AG04449 (cell line): ENCODE measurements around the gene CDH8.

Experiments
- CTCF ChIA-PET: fragments of 350-600 bp; formaldehyde crosslinking; extraction: SDS; loops from one replicate; lab custom pipeline; 2021; ENCODE audit warnings: antibody characterized with exemption; lab: Yijun Ruan, JAX
- POLR2A ChIA-PET: fragments of 400-600, 350-600 bp; formaldehyde crosslinking; extraction: SDS; loops from one replicate; lab custom pipeline; 2020; ENCODE audit warnings: antibody characterized with exemption, inconsistent platforms; lab: Yijun Ruan, JAX
- DNase-seq: peaks from one replicate; pipeline ENCODE4 v3.0.0-alpha.2; 2010; ENCODE audit warnings: low read depth, low spot score
- H3K4me3 ChIP-seq: 2 replicates; pipeline ENCODE4 v1.5.1; 2011; ENCODE audit warnings: low read depth, mild to moderate bottlenecking, control low read depth, low read length
- TF ChIP-seq, protein P1 (sequence below): IDR thresholded peaks from one replicate; pipeline ENCODE4 v1.5.1; 2011; ENCODE audit warnings: mild to moderate bottlenecking, moderate library complexity, low read length, control low read depth, inconsistent platforms; ENCODE audit not compliant: insufficient read depth; ENCODE audit errors: missing control alignments

Gene CDH8

DNA sequence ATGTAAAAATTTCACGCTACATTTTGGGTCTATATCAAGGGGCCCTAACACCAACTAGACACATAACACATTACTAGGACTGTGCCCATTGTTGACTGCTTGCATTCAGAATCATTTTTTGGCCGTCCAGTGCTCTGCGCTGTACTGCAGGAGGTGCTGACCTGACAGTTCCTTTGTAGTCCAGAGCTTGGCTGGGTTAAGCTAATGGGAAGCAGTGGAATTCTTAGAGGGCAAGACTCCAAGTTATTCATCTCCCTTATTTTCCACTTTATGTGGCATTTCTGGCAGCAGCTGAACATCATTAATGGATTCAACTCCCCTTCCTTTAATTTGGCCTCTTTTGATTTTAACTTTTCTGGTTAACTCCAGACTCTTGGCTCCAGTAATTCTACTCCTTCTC is 351.7 kb downstream of the CDH8 start:
- POLR2A ChIA-PET = no interaction called here
- CTCF ChIA-PET = no interaction called here
- H3K4me3 ChIP-seq = no peak overlapping the region
- no peak for DNase-seq
- TF ChIP-seq, protein P1, sequence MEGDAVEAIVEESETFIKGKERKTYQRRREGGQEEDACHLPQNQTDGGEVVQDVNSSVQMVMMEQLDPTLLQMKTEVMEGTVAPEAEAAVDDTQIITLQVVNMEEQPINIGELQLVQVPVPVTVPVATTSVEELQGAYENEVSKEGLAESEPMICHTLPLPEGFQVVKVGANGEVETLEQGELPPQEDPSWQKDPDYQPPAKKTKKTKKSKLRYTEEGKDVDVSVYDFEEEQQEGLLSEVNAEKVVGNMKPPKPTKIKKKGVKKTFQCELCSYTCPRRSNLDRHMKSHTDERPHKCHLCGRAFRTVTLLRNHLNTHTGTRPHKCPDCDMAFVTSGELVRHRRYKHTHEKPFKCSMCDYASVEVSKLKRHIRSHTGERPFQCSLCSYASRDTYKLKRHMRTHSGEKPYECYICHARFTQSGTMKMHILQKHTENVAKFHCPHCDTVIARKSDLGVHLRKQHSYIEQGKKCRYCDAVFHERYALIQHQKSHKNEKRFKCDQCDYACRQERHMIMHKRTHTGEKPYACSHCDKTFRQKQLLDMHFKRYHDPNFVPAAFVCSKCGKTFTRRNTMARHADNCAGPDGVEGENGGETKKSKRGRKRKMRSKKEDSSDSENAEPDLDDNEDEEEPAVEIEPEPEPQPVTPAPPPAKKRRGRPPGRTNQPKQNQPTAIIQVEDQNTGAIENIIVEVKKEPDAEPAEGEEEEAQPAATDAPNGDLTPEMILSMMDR = no peak

DNA sequence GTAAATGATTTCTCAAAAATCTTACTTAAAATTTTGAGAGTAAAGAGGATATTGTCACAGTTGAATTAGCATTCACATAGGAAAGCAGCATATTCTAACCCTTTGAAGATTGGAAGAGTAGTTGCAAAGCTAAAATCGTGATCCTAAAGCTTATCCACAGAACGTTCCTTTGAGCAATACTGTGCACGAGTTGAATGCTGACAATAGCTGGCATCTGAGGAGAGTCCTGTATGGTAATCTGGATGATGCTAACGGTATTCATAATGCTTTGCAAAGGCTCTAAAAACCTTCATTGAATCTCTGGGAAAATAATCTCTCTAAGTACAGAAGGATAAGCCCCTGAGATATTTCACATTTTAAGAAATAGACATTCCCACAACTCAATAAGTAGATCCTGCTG is 354.6 kb downstream of the CDH8 start:
- no peak for DNase-seq
- POLR2A ChIA-PET = no interaction called here
- H3K4me3 ChIP-seq = no peak overlapping the region
- CTCF ChIA-PET = no interaction called here
- TF ChIP-seq, protein P1 = no peak

DNA sequence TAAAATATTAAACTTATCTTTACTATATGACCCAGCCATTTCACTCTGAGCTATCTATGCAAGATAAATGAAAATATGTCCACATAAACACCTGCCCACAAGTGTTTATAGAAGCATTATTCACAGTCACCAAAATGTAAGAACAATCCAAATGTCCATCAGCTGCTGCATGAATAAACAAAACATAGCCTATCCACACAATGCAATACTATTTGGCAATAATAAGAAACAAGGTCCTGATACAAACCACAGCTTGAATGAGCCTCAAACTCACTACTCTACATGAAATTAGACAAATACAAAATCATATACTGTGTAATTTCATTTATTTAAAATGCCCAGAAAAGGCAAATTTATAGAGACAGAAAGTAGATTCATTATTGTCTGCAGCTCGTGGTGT is 355.1 kb downstream of the CDH8 start:
- ChIA-PET CTCF (no interaction called here), POLR2A (no interaction called here)
- TF ChIP-seq, protein P1 = no peak
- DNase-seq = no peak
- H3K4me3 ChIP-seq = no peak overlapping the region

DNA sequence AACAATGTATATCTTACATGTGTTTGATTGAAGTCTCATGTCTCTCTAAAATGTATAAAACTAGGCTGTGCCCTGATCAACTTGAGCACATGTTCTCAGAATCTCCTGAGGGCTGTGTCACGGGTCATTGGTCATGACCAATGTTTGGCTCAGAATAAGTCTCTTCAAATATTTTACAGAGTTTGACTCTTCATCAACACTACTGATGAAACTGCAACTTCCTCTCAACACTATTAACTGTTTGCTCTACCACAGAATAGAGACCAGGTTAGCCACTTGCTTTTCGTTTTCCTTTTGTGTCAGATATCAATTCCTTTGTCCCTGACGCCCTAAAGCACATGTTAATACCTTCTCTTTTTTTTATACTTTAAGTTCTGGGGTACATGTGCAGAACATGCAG is 358.1 kb downstream of the CDH8 start:
- TF ChIP-seq, protein P1 = no peak
- ChIA-PET POLR2A (no interaction called here), CTCF (no interaction called here)
- DNase-seq = no peak
- H3K4me3 ChIP-seq = no peak overlapping the region

DNA sequence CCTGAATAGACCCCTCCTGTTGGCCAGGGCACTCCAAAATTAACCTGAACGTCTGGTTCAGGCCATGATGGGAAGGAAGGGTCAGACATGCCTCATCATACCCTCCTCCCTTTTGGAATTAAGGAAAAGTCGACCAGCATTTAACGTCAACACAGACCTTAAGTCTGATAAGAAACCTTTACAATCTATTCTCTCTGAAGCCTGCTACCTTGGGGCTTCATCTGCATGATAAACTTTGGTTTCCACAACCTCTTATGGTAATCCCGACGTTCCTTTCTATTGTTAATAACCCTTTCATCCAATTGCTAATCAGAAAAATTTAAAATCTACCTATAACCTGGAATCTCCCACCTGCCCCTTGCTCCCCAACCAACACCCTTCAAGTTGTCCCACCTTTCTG is 358.5 kb downstream of the CDH8 start:
- POLR2A ChIA-PET = no interaction called here
- TF ChIP-seq, protein P1 = no peak
- no peak overlapping the region for H3K4me3 ChIP-seq
- CTCF ChIA-PET = no interaction called here
- DNase-seq = no peak

DNA sequence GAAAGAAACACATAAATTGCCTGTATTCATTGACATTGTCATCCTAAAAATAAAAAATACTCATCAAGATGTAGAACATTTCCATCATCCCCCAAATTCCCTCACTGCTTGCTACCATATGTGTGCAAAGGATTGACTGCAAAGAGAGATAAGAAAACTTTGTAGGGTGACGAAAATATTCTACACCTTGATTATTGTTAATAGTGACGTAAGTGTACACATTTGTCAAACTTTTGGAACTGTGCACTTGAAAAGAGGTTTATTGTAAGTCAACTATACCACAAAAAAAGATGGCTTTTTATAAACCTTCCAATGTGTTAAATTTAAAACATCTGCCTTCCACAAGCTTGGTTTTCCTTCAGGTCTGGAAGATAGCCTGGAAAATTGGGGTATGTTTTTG is 359.5 kb downstream of the CDH8 start:
- DNase-seq = no peak
- no peak overlapping the region for H3K4me3 ChIP-seq
- POLR2A ChIA-PET = no interaction called here
- TF ChIP-seq, protein P1 = no peak
- CTCF ChIA-PET = no interaction called here

DNA sequence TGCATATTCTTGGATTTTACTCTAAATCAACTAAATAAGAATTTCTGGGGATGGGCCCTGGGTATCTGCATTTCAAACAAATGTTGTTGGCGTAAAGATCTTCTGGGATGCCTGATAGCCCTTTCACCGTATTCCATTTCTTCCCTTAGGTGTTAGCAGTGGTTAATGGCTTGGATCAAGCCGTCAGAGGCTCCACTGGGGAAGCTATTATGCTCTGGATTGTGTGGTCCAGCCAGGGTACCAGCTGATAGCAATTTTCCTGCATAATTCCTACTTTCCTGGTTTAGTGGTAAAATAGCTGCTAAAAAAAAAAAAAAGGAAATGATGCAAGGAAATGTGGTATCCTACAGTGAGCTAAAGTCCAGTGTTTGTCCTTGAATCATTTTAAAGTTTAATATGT is 365.1 kb downstream of the CDH8 start:
- CTCF ChIA-PET = no interaction called here
- POLR2A ChIA-PET = no interaction called here
- TF ChIP-seq, protein P1 = no peak
- DNase-seq = no peak
- H3K4me3 ChIP-seq = no peak overlapping the region
